SKM-1 treated with dmso at 0.1 percent for 144 hours (cell line): ENCODE results near the gene THBD.

Experiments used
- DNase-seq: peaks from one replicate; lab custom pipeline; 2025; ENCODE audit not compliant: unreplicated experiment; lab: John Stamatoyannopoulos, UW

The THBD gene

GRCh38 chr20:23049201-23050075, at the start of gene THBD:
THBD (minus strand) TSS chr20:23049672; CDS start chr20:23049504, 168 bp downstream.
- no peak for DNase-seq

- DNase-seq = no peak
Measured at GRCh38 chr20:23097636-23098580, 48.4 kb upstream of the THBD start.

- no peak for DNase-seq
Measured at GRCh38 chr20:23096986-23097520, 47.6 kb upstream of the THBD start.

GRCh38 chr20:23096097-23096496, 46.6 kb upstream of the THBD start:
- no peak for DNase-seq

GRCh38 chr20:23095499-23095898, 46.0 kb upstream of the THBD start:
- DNase-seq = no peak

- no peak for DNase-seq
Measured at GRCh38 chr20:23094927-23095326, 45.5 kb upstream of the THBD start.

GRCh38 chr20:23094213-23094896, 44.9 kb upstream of the THBD start:
- no peak for DNase-seq

- DNase-seq = no peak
Measured at GRCh38 chr20:23093613-23094012, 44.1 kb upstream of the THBD start.

- no peak for DNase-seq
Measured at GRCh38 chr20:23092861-23093495, 43.5 kb upstream of the THBD start.

- DNase-seq = no peak
Measured at GRCh38 chr20:23092384-23092756, 42.9 kb upstream of the THBD start.

- DNase-seq = no peak
Measured at GRCh38 chr20:23091721-23092383, 42.4 kb upstream of the THBD start.

GRCh38 chr20:23090878-23091277, 41.4 kb upstream of the THBD start:
- DNase-seq = no peak

GRCh38 chr20:23090147-23090546, 40.7 kb upstream of the THBD start:
- no peak for DNase-seq

GRCh38 chr20:23088866-23089265, 39.4 kb upstream of the THBD start:
- no peak for DNase-seq

GRCh38 chr20:23087587-23088251, 38.2 kb upstream of the THBD start:
- DNase-seq = no peak

GRCh38 chr20:23086931-23087411, 37.5 kb upstream of the THBD start:
- no peak for DNase-seq

- no peak for DNase-seq
Measured at GRCh38 chr20:23086056-23086566, 36.6 kb upstream of the THBD start, which contains the start of gene CD93. CD93 (minus strand) TSS chr20:23086324; CDS start chr20:23086192, 132 bp downstream.

- DNase-seq = no peak
Measured at GRCh38 chr20:23085436-23086055, 36.1 kb upstream of the THBD start.
